PC-9 (cell line): Measurements from ENCODE around the gene TM2D1.

Experiments used
- CTCF ChIP-seq: fragments of 200-600 bp; sonication (generic); conservative IDR thresholded peaks from 2 replicates; pipeline ENCODE4 v1.6.1; 2017; ENCODE audit warnings: mixed run types, antibody characterized with exemption, mild to moderate bottlenecking, moderate library complexity
- EZH2 ChIP-seq: fragments of 200-600 bp; sonication (generic); IDR thresholded peaks from 2 replicates; pipeline ENCODE4 v1.8.0; 2017; ENCODE audit warnings: antibody characterized with exemption, low read depth

GRCh38 chr1:61637470-61637869 is 87.5 kb downstream of the TM2D1 start:
- TF ChIP-seq CTCF: no peak
- no peak for TF ChIP-seq EZH2
